H1 (cell line): ENCODE results near the gene DSG4. TPM values are rescaled to one million over a fixed set of nuclear protein-coding genes. Genes with fewer than 3 reads are reported as not detected.

Experiments
- CTCF ChIA-PET: fragments of 300-600 bp; sonication (Branson Sonifier 250); formaldehyde crosslinking; loops from one replicate; lab custom pipeline; 2021; ENCODE audit not compliant: partially characterized antibody; lab: Charles Lee
- POLR2A ChIA-PET: fragments of 300-600 bp; sonication (Branson Sonifier 250); formaldehyde crosslinking; loops from one replicate; lab custom pipeline; 2021; ENCODE audit warnings: inconsistent platforms; ENCODE audit not compliant: partially characterized antibody; lab: Charles Lee
- DNase-seq, 2 experiments: peaks; one replicate each; pipeline versions ENCODE4 v3.0.0 to v3.0.0-alpha.2; 2010 to 2022; ENCODE audit warnings: low spot score in 2 of 2, low read depth in 1 of 2, mixed read lengths in 1 of 2
- FAIRE-seq: peaks from 2 replicates; lab custom pipeline; 2011; peaks lifted over from hg19 to GRCh38; lab: Jason Lieb, UNC
- H2AFZ ChIP-seq: 2 replicates; pipeline ENCODE4 v1.8.1; 2012; ENCODE audit warnings: low read length, inconsistent platforms
- H2AK5ac ChIP-seq: 2 replicates; pipeline ENCODE4 v1.6.1; 2013; ENCODE audit warnings: low read depth, low read length
- H2BK120ac ChIP-seq: replicated peaks from 2 replicates; pipeline ENCODE3; 2013; ENCODE audit warnings: low read depth, low read length, inconsistent platforms
- H2BK12ac ChIP-seq: 2 replicates; pipeline ENCODE4 v1.6.1; 2013; ENCODE audit warnings: low read depth, low read length
- H2BK15ac ChIP-seq: 2 replicates; pipeline ENCODE4 v1.6.1; 2013; ENCODE audit warnings: low read length
- H2BK20ac ChIP-seq: 2 replicates; pipeline ENCODE4 v1.6.1; 2013; ENCODE audit warnings: low read length
- H2BK5ac ChIP-seq: 2 replicates; pipeline ENCODE4 v1.6.1; 2013; ENCODE audit warnings: low read depth, low read length
- H3K14ac ChIP-seq: 2 replicates; pipeline ENCODE4 v1.6.1; 2013; ENCODE audit warnings: inconsistent platforms; ENCODE audit not compliant: insufficient read length
- H3K18ac ChIP-seq: 2 replicates; pipeline ENCODE4 v1.6.1; 2013; ENCODE audit warnings: low read length; ENCODE audit errors: extremely low read depth
- H3K23ac ChIP-seq: 2 replicates; pipeline ENCODE4 v1.6.1; 2013; ENCODE audit warnings: inconsistent platforms; ENCODE audit not compliant: insufficient read length
- H3K23me2 ChIP-seq: 2 replicates; pipeline ENCODE4 v1.6.1; 2013; ENCODE audit warnings: low read depth, low read length
- H3K27ac ChIP-seq: 2 replicates; pipeline ENCODE4 v1.6.1; 2011; ENCODE audit warnings: low read depth, low read length, inconsistent platforms
- H3K27me3 ChIP-seq, 4 experiments: replicated peaks in 1 of 4; 1 replicate in 1 of 4; 2 replicates in 3 of 4; pipeline versions ENCODE4 v1.6.1 to v1.8.1; 2011 to 2013; ENCODE audit warnings: low read length in 3 of 4, mild to moderate bottlenecking in 3 of 4, inconsistent platforms in 2 of 4, mixed read lengths in 2 of 4, moderate library complexity in 1 of 4; ENCODE audit not compliant: control insufficient read depth in 3 of 4, insufficient read depth in 3 of 4; ENCODE audit errors: extremely low read depth in 1 of 4
- H3K36me3 ChIP-seq, 4 experiments: 2 replicates each; pipeline versions ENCODE4 v1.6.1 to v1.8.1; 2011 to 2013; ENCODE audit warnings: mild to moderate bottlenecking in 4 of 4, low read length in 3 of 4, moderate library complexity in 2 of 4, control low read depth in 1 of 4, inconsistent platforms in 1 of 4; ENCODE audit not compliant: insufficient read depth in 4 of 4, control insufficient read depth in 2 of 4
- H3K4ac ChIP-seq: replicated peaks from 2 replicates; pipeline ENCODE3; 2013; ENCODE audit warnings: low read length, low read depth, mixed read lengths, inconsistent platforms; ENCODE audit not compliant: insufficient read length
- H3K4me1 ChIP-seq, 4 experiments: replicated peaks in 1 of 4; 1 replicate in 1 of 4; 2 replicates in 3 of 4; pipeline versions ENCODE4 v1.6.1 to v1.8.1; 2011 to 2013; ENCODE audit warnings: low read length in 3 of 4, inconsistent platforms in 2 of 4, mixed read lengths in 1 of 4; ENCODE audit not compliant: insufficient read depth in 4 of 4, control insufficient read depth in 3 of 4
- H3K4me2 ChIP-seq, 2 experiments: 2 replicates each; pipeline versions ENCODE4 v1.6.1 to v1.8.1; 2011 to 2013; ENCODE audit warnings: low read depth in 2 of 2, low read length in 2 of 2, control low read depth in 1 of 2, inconsistent platforms in 1 of 2, mild to moderate bottlenecking in 1 of 2; ENCODE audit not compliant: insufficient read depth in 1 of 2
- H3K4me3 ChIP-seq, 4 experiments: fragments of 200-600, 300-600 bp in 1 of 4; sonication (generic), shearing (Covaris generic), sonication (Bioruptor Twin) in 1 of 4; 2 replicates each; pipeline versions ENCODE4 v1.5.1 to v1.8.1; 2011 to 2016; ENCODE audit warnings: low read length in 4 of 4, low read depth in 3 of 4, control low read depth in 2 of 4, inconsistent platforms in 2 of 4, mild to moderate bottlenecking in 2 of 4, mixed read lengths in 1 of 4, moderate library complexity in 1 of 4; ENCODE audit not compliant: insufficient read depth in 2 of 4; ENCODE audit errors: extremely low read depth in 1 of 4
- H3K56ac ChIP-seq: replicated peaks from 2 replicates; pipeline ENCODE3; 2013; ENCODE audit warnings: low read depth, mild to moderate bottlenecking, mixed read lengths, low read length, inconsistent platforms; ENCODE audit not compliant: insufficient read length
- H3K79me1 ChIP-seq: 2 replicates; pipeline ENCODE4 v1.6.1; 2013; ENCODE audit warnings: low read depth, low read length, control low read depth
- H3K79me2 ChIP-seq, 2 experiments: 2 replicates each; pipeline versions ENCODE4 v1.6.1 to v1.8.1; 2012 to 2013; ENCODE audit warnings: low read length in 2 of 2, mild to moderate bottlenecking in 2 of 2, inconsistent platforms in 1 of 2; ENCODE audit not compliant: insufficient read depth in 2 of 2, control insufficient read depth in 1 of 2
- H3K9ac ChIP-seq, 4 experiments: replicated peaks in 1 of 4; 1 replicate in 1 of 4; 2 replicates in 3 of 4; pipeline versions ENCODE4 v1.6.1 to v1.8.1; 2011 to 2013; ENCODE audit warnings: low read depth in 3 of 4, low read length in 3 of 4, control low read depth in 2 of 4, mild to moderate bottlenecking in 2 of 4, moderate library complexity in 2 of 4, inconsistent platforms in 1 of 4; ENCODE audit errors: extremely low read depth in 1 of 4
- H3K9me3 ChIP-seq, 2 experiments: 2 replicates each; pipeline versions ENCODE4 v1.6.1 to v1.8.1; 2012 to 2013; ENCODE audit warnings: mild to moderate bottlenecking in 2 of 2, moderate library complexity in 2 of 2, control low read depth in 1 of 2, inconsistent platforms in 1 of 2, low read depth in 1 of 2, low read length in 1 of 2, mixed read lengths in 1 of 2; ENCODE audit not compliant: insufficient read depth in 2 of 2
- H4K20me1 ChIP-seq, 2 experiments: replicated peaks in 1 of 2; 2 replicates each; pipeline versions ENCODE3 to v1.8.1; 2011 to 2013; ENCODE audit warnings: inconsistent platforms in 2 of 2, low read length in 2 of 2, mild to moderate bottlenecking in 1 of 2; ENCODE audit not compliant: insufficient read depth in 2 of 2, control insufficient read depth in 1 of 2
- H4K5ac ChIP-seq: 2 replicates; pipeline ENCODE4 v1.6.1; 2013; ENCODE audit warnings: low read length, low read depth, mixed read lengths, inconsistent platforms; ENCODE audit not compliant: insufficient read length
- H4K8ac ChIP-seq: 2 replicates; pipeline ENCODE4 v1.8.0; 2013; ENCODE audit warnings: mild to moderate bottlenecking, moderate library complexity, low read length, inconsistent platforms; ENCODE audit not compliant: insufficient read depth; ENCODE audit errors: extremely low read depth
- H4K91ac ChIP-seq: replicated peaks from 2 replicates; pipeline ENCODE3; 2013; ENCODE audit warnings: low read length, mixed read lengths, inconsistent platforms; ENCODE audit not compliant: insufficient read length
- CBX8 ChIP-seq: fragments of 300-800, 300-1000 bp; sonication (generic); IDR thresholded peaks from 2 replicates; pipeline ENCODE4 v1.7.1; 2016; ENCODE audit warnings: low read depth, low read length, borderline replicate concordance
- NANOG ChIP-seq: IDR thresholded peaks from 2 replicates; pipeline ENCODE4 v1.6.1; 2011; ENCODE audit warnings: low read length, low read depth, mild to moderate bottlenecking, inconsistent platforms; ENCODE audit not compliant: insufficient read depth, poor library complexity, severe bottlenecking
- WGBS, 2 experiments: shearing (Covaris generic) in 1 of 2; methylation state at CpG; one replicate each; pipeline versions ENCODE4 v1.1.6 to v1.1.7; 2013 to 2015; ENCODE audit warnings: low lambda C conversion rate in 2 of 2, mixed read lengths in 2 of 2, inconsistent platforms in 1 of 2, low coverage in 1 of 2, missing lambda C conversion rate in 1 of 2; ENCODE audit not compliant: insufficient replicate concordance in 2 of 2, insufficient coverage in 1 of 2, insufficient read length in 1 of 2; ENCODE audit errors: extremely low coverage in 1 of 2, missing lambda C conversion rate in 1 of 2; 5-methylcytosine and 5-hydroxymethylcytosine counted together
- polyA plus RNA-seq, 7 experiments: library from polyadenylated mRNA; depleted of rRNA in 3 of 7; stranded (reverse) in 5 of 7; unstranded in 2 of 7; fragments of >200 nt in 5 of 7; fragments of 200-250 nt in 2 of 7; gene quantifications; 1 replicate in 5 of 7; 2 replicates in 1 of 7; 4 replicates in 1 of 7; pipeline versions ENCODE4 v1.2.1 to v1.2.3, GENCODE V29; 2011 to 2013; ENCODE audit warnings: missing spikeins in 2 of 7, mixed read lengths in 2 of 7
- total RNA-seq: library from RNA; stranded (reverse); fragmentation: NEBNext Ultra II Directional; extraction: Animal tissue kit (Norgen Biotek cat#: 25700); gene quantifications from 2 replicates; pipeline ENCODE4 v1.2.1, GENCODE V29; 2021

Gene DSG4
- total and polyA plus RNA-seq, 2 of the 8 experiments (the other 6 are each of a cell fraction or from before 2014, with no cell fraction given), result not detected

DNA sequence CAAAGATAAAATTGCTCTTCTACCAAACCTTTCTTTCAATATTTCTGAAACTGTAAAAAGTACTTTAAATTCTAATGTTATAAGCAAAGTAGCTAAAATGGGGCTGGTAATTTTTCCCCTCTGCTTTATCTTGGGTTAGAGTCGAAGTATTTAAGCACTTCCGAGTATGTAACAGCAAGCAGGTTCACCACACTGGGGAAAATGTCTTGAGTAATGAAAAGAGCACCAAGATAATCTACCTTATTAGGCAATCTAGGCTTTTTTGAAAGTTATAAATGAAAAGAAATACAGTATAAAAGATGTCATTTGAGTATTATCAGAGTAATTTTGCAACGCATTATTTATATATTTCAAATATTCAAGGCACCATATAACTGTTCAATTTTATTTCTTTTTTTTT is 70.3 kb downstream of the DSG4 start:
- 88% methylated on average over 3 of the region's 3 CpGs; no CpG with 5 or more reads in 1 of the 2 experiments for WGBS, 2 experiments
- H3K36me3 ChIP-seq, result no peaks in the 10 kb centered on the region
- H3K27me3 ChIP-seq, result no peaks in the 10 kb centered on the region
- H4K91ac ChIP-seq, result no peak overlapping the region
- H2BK15ac ChIP-seq, result no peak overlapping the region
- DNase-seq, result no peak
- no peaks in the 10 kb centered on the region for H3K79me2 ChIP-seq
- H2BK5ac ChIP-seq, result no peak overlapping the region
- no peaks in the 10 kb centered on the region for H3K9me3 ChIP-seq
- TF ChIP-seq CBX8 (no peak), NANOG (no peak)
- TF ChIP-seq, all 59 proteins: peak for 0
- H2AFZ ChIP-seq, result no peak overlapping the region
- H4K20me1 ChIP-seq, result no peaks in the 10 kb centered on the region
- H4K5ac ChIP-seq, result no peak overlapping the region
- no peak overlapping the region for H3K56ac ChIP-seq
- no peak overlapping the region for H2BK20ac ChIP-seq
- H2AK5ac ChIP-seq, result no peak overlapping the region
- POLR2A ChIA-PET, result interaction anchor here (0.9 kb wide), 1 partner anchor 17 kb away, joined by 5 read pairs; no protein-coding TSS in a partner anchor
- H3K4ac ChIP-seq, result no peak overlapping the region
- no peak overlapping the region for H3K18ac ChIP-seq
- no peak overlapping the region for H2BK12ac ChIP-seq
- no peak overlapping the region for H2BK120ac ChIP-seq
- no peak overlapping the region for H3K14ac ChIP-seq
- H3K4me1 ChIP-seq, result peaks cover 0 to 3% (median 1%) of the 10 kb centered on the region in 4 experiments; a peak in 2 of 7 replicates
- H3K23ac ChIP-seq, result no peak overlapping the region
- H3K79me1 ChIP-seq, result no peaks in the 10 kb centered on the region
- CTCF ChIA-PET, result no interaction called here
- no peak overlapping the region for H3K9ac ChIP-seq
- H3K4me2 ChIP-seq, result no peak overlapping the region
- H3K23me2 ChIP-seq, result no peaks in the 10 kb centered on the region
- no peak for FAIRE-seq
- H3K27ac ChIP-seq, result no peak overlapping the region
- H3K4me3 ChIP-seq, result no peak overlapping the region
- H4K8ac ChIP-seq, result no peak overlapping the region
